Activated CD4-positive, alpha-beta T cell treated with anti-CD3 and anti-CD28 coated beads for 36 hours (primary cell): ENCODE measurements around the gene UNC45A. TPM values are rescaled to one million over a fixed set of nuclear protein-coding genes. Genes with fewer than 3 reads are reported as not detected.

ENCODE experiments used
- total RNA-seq, 2 experiments: library from RNA; stranded (reverse); gene quantifications; one replicate each; pipeline ENCODE4 v1.2.3, GENCODE V29; 2021

UNC45A gene
- total RNA-seq, 2 experiments from 2014 or later: 51.4 to 65.6 TPM

Other genes starting within 250 kb of the UNC45A start
- gene BLM, start 217.9 kb upstream of the UNC45A start, total RNA-seq: 10 to 100 TPM; 59.5 to 73.7 TPM
- 100 to 1,000 TPM; 406 to 422 TPM for gene FURIN, start 66.7 kb upstream of the UNC45A start, total RNA-seq
- gene FES, start 50.8 kb upstream of the UNC45A start, total RNA-seq: 10 to 100 TPM; 12.2 to 15.6 TPM
- 100 to 1,000 TPM in 1 of 2 experiments, 10 to 100 TPM in 1; 76.6 to 104 TPM for gene MAN2A2, start 32.0 kb upstream of the UNC45A start, total RNA-seq
- 10 to 100 TPM; 34.2 to 41.2 TPM for gene HDDC3, start 2.7 kb upstream of the UNC45A start, total RNA-seq
- gene RCCD1, start 19.6 kb downstream of the UNC45A start, total RNA-seq: 10 to 100 TPM; 28.9 to 37.4 TPM
- gene PRC1, start 59.2 kb downstream of the UNC45A start, total RNA-seq: 100 to 1,000 TPM; 111 to 157 TPM
- gene VPS33B, start 87.3 kb downstream of the UNC45A start, total RNA-seq: 10 to 100 TPM; 22.8 to 25.9 TPM
- gene SV2B, start 165.0 kb downstream of the UNC45A start, total RNA-seq: under 1 TPM; 0.05 TPM